NB4 (cell line): Measurements from ENCODE around the gene TNIP1.

ENCODE experiments used
- CTCF ChIP-seq: IDR thresholded peaks from one replicate; pipeline ENCODE4 v1.5.1; 2012; ENCODE audit warnings: low read depth, low read length
- MAX ChIP-seq: IDR thresholded peaks from 2 replicates; pipeline ENCODE4 v1.6.1; 2011; ENCODE audit warnings: low read depth, low read length
- MYC ChIP-seq: IDR thresholded peaks from 2 replicates; pipeline ENCODE4 v1.6.1; 2011; ENCODE audit warnings: low read depth, low read length
- POLR2A ChIP-seq: IDR thresholded peaks from 2 replicates; pipeline ENCODE4 v1.6.1; 2011; ENCODE audit warnings: mild to moderate bottlenecking; ENCODE audit not compliant: insufficient read length; ENCODE audit errors: extremely low read depth

- TF ChIP-seq CTCF (no peak), MYC (no peak), MAX (no peak), POLR2A (no peak)
These were observed 75.5 kb downstream of the TNIP1 start for GRCh38 chr5:151005187-151005949.
